CD4-positive, alpha-beta T cell treated with Interleukin-21 for 1 hour (primary cell): ENCODE data around the gene HSPBP1.

Source experiments
- DNase-seq: peaks from one replicate; pipeline ENCODE4 v3.0.0-alpha.2; 2020

Gene HSPBP1

GRCh38 chr19:55279770-55280643 lies at the start of gene HSPBP1:
Gene HSPBP1 (minus strand): TSS chr19:55280110. CDS start chr19:55279608, 502 bp downstream.
- DNase-seq: peak; percentile 98

GRCh38 chr19:55328774-55329318 lies 48.9 kb upstream of the HSPBP1 start:
- DNase-seq: peak; percentile 31

DNA sequence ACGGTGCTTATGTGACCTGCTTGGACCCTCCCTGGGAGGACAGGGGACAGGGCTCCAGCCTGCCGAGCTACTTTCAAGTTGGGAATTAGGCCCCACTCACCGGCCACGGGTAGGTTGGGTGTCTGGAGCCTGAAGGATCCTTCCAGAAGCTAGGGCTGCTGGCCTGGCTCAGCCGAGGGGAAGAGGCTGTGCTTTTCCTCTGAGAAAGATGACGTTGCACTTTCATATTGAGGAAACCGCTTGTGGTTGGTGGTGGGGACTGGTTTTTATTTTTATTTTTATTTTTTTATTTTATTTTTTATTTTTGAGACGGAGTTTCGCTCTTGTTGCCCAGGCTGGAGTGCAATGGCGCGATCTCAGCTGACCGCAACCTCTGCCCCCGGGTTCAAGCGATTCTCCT lies 45.3 kb upstream of the HSPBP1 start, which contains the start of gene TMEM150B:
Gene TMEM150B, minus strand, starts transcription at position 170 of the 400 bp plus-strand sequence. CDS start 4,305 bp downstream, outside the sequence.
- DNase-seq: no peak

GRCh38 chr19:55324662-55325061 lies 44.8 kb upstream of the HSPBP1 start:
- no peak for DNase-seq

DNA sequence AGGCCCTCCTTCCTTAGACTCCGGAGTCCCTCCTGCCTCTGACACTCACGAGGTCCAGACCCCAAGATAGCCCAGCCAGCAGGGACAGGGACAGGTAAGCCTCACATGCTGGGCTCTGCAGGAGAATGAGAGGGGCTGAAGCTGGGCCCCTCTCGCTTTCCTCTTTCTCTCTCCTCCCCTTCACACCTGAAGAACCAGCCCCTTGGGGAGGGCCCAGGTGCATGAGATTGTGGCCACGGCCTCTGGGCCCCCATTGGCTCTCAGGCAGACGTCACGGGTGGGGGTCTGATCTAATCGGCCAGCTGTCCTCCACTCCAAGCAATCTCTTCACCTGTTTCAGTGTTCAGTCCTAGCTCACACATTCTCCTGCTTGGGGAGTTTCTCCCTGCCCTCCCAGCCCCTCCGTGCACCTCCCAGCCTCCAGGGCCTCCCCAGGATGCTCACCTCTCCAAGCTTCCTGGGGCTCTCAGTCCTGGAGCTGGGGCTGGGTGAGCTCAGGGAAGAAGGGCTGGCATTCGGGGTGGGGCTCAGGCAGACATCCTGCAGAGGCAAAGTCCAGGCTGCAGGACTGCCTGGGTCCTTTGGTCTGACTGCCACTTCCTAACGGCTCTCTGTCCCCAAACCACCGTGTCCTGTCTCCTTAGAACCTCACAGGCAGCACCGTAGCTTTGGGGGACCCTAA lies 42.4 kb upstream of the HSPBP1 start:
- DNase-seq: no peak

GRCh38 chr19:55321466-55322137 lies 41.7 kb upstream of the HSPBP1 start:
- DNase-seq: no peak

DNA sequence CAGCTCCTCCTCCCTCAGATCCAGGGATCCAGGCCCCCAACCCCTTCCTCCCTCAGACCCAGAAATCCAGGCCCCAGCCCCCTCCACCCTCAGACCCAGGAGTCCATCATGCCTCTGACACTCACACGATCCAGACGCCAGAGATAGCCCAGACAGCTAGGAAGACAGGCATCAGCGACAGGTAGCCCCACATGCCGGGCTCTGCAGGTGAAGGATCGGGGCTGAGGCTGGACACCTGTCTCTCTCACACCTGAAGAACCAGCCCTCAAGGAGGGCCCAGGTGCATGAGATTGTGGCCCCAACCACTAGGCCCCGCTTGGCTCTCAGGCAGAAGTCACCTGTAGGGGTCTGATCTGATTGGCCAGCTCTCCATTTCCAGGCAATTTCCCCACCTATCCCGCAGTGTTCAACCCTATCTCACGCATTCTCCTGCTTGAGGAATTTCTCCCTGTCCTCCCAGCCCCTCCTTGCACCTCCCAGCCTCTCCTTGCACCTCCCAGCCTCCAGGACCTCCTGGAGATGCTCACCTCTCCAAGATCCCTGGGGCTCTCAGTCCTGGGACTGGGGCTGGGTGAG lies 41.0 kb upstream of the HSPBP1 start:
- no peak for DNase-seq

DNA sequence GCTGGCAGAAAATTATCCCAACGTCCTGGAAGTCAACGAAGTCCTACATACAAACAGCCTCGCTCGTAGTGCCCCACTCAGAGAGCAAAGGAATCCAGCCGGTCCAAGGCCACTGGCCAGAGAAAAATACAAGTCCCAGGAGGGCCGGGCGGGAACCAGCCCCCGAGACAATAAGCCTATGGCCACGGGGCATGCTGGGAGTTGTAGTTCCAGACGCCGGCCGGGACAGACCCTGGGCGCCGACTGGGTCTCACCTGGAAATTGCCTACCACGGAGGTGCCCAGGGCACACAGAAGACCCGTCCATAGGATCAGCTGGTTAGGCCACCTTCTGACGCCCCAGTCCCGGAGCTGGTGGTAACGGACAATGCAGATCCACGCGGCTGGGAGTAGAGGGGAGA lies 39.9 kb upstream of the HSPBP1 start:
- DNase-seq: no peak

GRCh38 chr19:55316646-55317045 lies 36.7 kb upstream of the HSPBP1 start:
- no peak for DNase-seq

DNA sequence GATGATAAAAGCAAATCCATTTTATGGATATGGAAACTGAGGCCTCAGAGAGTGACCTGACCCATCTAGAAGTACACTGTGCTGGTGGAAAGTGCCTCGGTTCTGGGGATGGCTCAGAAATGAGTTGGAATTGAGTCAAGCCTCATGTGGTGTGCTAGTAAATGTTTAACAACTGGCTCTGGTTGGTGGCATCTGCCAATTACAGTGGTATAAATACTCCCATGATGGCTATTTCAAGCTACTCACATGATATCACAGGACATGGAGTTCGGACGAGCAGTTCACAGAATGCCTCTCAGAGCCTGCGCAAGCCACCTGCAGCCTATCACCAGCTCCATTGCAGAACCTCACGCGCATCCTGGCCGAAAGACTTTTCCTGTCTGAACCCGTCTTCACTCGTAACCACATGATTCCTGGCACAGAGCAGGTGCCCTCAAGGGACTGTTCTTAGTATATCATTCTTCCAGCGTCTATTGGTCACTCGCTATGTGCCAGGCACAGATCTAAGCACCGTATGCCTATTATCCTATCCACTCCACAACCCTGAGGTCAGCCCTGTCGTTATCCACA lies 36.1 kb upstream of the HSPBP1 start:
- no peak for DNase-seq

- DNase-seq: no peak
These were observed 34.5 kb upstream of the HSPBP1 start for GRCh38 chr19:55314396-55314795.

DNA sequence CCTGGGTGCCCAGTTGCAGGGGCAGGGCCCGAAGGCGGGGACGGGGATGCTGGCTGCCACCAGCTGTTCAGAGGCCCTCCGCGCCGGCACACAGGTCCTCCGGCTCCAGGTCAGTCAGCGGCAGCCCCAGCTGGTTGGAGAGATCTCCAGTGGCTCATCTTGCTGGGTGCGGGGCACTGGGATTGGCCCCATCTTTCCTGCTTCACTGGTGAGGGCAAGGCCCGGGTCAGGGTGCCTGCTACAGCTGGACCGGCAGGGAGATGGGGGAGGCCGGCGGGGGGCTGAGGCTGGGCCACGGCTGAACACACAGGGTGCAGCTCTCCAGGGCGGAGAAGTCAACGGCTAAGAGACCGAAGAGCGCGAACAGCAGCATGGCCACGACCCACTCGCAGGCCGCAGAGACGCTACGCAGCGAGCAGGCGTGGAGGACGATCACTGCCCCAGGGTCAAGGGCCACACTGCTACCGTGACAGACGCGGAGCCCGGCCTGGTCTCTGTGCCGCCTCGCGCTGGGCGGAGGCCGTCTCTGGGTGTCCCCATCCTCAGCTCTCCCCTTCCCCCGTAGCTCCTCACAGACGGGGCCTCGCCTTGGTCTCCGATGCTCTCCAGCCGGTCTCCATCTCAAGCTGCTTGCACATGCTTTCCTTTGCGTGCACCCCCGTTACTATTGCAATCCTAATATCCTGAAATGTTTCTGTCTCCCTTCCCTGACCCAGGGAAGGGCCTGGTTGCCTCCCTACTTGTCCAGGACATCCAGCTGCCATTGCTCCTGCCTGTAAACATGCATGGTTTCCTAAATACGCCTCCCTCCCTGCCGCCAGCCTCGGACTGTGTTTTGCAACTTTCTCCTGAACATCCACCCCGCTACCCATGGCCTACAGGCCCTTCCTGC lies 33.0 kb upstream of the HSPBP1 start:
- DNase-seq: no peak

GRCh38 chr19:55311797-55312196 lies 31.9 kb upstream of the HSPBP1 start:
- no peak for DNase-seq

GRCh38 chr19:55311397-55311796 lies 31.5 kb upstream of the HSPBP1 start:
- DNase-seq: no peak

DNA sequence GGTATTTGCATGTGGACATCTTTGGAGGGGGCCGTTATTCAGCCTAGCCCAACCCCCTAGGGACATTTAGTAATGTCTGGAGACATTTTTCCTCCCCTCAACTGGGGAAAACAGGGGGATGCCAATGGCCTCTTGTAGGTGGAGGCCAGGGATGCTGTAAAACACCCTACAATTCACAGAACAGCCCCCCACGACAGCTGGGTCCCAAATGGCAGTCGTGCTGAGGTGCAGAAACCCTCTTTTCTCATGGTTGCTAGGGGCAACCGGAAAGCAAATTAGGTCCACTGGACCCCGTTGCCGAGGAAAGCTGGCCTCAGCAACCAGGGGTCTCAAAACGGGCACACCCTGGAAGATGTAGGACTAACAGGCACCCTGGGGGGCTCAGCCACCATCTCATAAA lies 30.6 kb upstream of the HSPBP1 start:
- DNase-seq: no peak

- DNase-seq: no peak
These were observed 29.5 kb upstream of the HSPBP1 start for GRCh38 chr19:55309448-55309847.

DNA sequence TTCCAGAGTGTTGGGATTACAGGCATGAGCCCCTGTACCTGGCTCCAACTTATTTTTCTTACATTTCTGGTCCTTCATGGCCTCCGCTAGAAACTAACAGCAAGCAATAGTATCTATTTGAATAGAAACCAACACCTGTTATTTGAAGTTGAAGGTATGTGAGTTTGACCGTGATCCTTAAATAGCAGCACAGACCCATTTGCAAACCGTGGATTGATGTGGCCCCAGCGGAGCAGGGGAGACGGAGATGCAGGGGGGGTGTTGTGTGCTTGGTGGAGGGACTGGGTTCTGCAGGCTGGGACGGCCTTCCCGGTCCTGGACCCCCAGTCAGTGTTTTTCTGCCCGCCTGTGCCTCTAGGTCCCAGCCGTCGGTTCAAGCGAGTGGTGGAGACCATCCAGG lies 28.4 kb upstream of the HSPBP1 start:
- DNase-seq: no peak

DNA sequence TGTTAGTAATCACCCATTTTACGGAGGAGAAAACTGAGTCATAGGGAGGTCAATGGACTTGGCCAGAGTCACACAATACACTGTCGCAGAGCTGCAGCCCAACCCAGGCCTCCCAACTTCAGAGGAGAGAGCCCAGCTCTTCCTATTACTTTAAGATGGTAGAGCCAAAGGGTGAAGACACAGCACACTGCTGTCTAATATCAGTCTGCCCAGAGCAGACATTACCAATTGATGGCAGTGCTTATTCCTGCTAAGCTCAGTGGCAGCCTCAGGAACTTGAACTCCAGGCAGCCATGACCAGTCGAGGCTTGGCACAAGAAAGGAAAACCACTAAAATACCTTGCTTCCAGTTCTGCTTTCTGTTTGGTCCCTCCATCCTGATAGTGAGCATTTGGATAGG lies 26.8 kb upstream of the HSPBP1 start:
- DNase-seq: no peak

DNA sequence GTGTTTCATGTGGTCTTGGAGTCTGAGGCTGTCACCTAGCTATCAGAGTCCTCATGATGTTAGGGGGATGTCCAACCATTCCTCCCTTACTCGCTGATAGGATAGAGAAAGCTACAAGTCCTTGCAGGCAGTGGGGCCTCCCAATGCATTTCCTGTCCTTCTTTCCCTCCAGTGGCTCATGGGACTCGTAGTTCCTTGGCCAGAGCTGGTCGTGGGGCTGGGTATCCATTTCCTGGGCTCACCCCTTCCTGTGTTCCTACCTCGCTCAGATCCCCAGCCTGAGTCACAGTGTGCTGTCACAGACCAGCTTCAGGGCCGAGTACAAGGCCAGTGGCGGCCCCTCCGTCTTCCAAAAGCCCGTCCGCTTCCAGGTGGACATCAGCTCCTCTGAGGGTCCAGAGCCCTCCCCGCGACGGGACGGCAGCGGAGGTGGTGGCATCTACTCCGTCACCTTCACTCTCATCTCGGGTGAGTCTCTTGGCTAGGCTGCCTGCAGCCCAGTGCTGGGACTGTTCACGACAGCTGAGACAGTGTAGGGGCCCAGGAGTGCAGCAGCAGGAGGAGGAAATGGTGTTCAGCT lies 26.2 kb upstream of the HSPBP1 start:
- DNase-seq: no peak

GRCh38 chr19:55305491-55305890 lies 25.6 kb upstream of the HSPBP1 start:
- DNase-seq: peak; percentile 65

- DNase-seq: no peak
These were observed 25.1 kb upstream of the HSPBP1 start for GRCh38 chr19:55304980-55305379.
